GM10248 (cell line): ENCODE data around the gene ZNF628.

Experiments
- CTCF ChIA-PET: fragments of 300-600 bp; sonication (Branson Sonifier 250); formaldehyde crosslinking; extraction: SDS; loops from one replicate; lab custom pipeline; 2021; ENCODE audit warnings: antibody characterized with exemption; lab: Yijun Ruan, JAX
- POLR2A ChIA-PET: fragments of 350-650 bp; sonication (Branson Sonifier 250); formaldehyde crosslinking; extraction: SDS; loops from one replicate; lab custom pipeline; 2020; ENCODE audit warnings: antibody characterized with exemption; lab: Yijun Ruan, JAX
- DNase-seq: peaks from one replicate; pipeline ENCODE4 v3.0.0; 2012; ENCODE audit errors: extremely low spot score
- TF ChIP-seq, protein P1 (sequence below): IDR thresholded peaks from 2 replicates; pipeline ENCODE4 v1.5.1; 2012; ENCODE audit warnings: mild to moderate bottlenecking, low read depth; ENCODE audit errors: extremely low read depth, missing control alignments, control extremely low read depth

The ZNF628 gene

DNA sequence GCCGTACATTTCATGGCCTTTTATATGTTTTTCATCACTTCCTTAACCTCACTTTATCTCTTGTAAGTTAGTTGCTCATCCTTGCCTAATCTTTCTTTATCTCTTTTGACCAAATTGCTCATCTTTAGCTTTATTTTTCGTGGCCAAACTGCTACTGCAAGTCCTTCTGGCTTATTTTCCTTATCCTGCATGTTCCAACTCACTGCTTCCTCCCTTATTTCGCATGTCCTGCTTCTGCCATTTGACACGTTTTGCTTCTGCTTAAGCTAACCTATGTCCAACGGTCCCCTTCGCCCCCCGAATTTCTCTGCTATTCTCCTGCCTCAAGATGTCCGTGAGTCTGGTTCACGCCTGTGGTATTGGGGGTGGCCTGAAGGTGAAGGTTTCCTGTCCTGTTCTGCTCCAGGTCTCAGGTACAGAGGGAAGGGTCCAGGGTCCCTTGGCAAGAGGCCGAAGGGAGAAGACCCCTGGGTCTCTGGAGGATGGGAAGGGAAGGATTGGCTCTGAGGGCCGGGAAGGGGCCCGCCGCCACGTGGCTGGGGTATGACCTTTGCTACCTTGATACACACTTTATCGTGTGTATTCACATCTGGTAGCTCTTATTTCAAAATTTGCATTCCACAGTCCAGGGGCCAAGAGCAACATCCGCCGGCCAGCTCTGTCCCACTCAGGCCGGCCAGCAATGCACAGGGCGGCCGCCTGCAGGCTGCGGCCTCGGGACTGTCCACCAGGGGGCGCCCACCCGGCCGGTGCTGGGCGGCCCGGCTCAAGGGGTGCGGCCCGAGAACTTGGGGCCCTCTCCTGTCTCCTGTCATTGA, 9.0 kb upstream of the ZNF628 start:
- ChIA-PET POLR2A (interaction anchor here (1.1 kb wide), 1 partner anchor 60 kb away, joined by 4 read pairs; the partner anchor contains the start of gene UBE2S), CTCF (interaction anchor here (0.5 to 3.6 kb wide), 41 partner anchors 8 to 850 kb away, joined by 3 to 59 read pairs (median 5); partner anchors contain the start of genes DNAAF3, HSPBP1, KMT5C and NAT14)
- DNase-seq: peak; percentile 85
- TF ChIP-seq, protein P1, sequence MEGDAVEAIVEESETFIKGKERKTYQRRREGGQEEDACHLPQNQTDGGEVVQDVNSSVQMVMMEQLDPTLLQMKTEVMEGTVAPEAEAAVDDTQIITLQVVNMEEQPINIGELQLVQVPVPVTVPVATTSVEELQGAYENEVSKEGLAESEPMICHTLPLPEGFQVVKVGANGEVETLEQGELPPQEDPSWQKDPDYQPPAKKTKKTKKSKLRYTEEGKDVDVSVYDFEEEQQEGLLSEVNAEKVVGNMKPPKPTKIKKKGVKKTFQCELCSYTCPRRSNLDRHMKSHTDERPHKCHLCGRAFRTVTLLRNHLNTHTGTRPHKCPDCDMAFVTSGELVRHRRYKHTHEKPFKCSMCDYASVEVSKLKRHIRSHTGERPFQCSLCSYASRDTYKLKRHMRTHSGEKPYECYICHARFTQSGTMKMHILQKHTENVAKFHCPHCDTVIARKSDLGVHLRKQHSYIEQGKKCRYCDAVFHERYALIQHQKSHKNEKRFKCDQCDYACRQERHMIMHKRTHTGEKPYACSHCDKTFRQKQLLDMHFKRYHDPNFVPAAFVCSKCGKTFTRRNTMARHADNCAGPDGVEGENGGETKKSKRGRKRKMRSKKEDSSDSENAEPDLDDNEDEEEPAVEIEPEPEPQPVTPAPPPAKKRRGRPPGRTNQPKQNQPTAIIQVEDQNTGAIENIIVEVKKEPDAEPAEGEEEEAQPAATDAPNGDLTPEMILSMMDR: peak; percentile 97

DNA sequence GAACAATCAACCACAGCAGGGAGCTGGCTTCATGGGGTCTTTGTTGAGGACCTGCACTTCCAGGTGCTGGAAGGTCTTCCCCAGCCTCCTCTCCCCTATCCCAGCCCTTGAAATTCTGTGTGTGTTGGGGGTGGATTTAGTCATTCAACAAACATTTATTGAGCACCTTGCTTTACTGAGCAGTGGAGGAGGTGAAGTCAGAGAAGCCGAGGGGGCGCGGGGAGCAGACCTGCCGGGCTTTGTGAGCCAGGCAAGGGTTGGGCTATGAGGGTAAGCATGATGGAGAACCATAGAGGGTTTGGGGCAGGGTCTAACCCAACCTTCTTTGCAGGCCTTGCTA, 8.4 kb upstream of the ZNF628 start:
- CTCF ChIA-PET: interaction anchor here (0.8 to 3.6 kb wide), 31 partner anchors 8 to 327 kb away, joined by 3 to 59 read pairs (median 6); partner anchors contain the start of genes DNAAF3, HSPBP1, KMT5C and NAT14
- TF ChIP-seq, protein P1: no peak
- POLR2A ChIA-PET: no interaction called here
- no peak for DNase-seq

DNA sequence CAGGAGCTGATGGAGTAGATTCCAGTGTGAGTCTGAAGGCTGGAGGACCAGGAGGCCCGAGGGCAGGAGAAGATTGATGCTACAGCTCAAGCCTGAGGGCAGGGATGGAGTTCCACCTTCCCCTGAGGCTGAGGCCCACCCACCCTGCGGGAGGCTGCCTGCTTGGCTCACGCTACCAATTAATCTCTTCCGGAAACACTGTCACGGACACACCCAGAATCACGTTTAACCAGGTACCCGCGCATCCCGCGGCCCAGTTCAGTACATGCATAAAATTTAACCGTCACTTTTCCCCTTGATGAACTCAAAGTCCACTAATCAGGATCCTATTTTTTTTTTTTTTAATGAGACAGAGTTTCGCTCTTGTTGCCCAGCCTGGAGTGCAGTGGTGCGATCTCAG, 5.2 kb upstream of the ZNF628 start:
- DNase-seq: no peak
- ChIA-PET POLR2A (no interaction called here), CTCF (interaction anchor here (1.0 to 1.1 kb wide), 2 partner anchors 32 to 161 kb away, joined by 3 to 6 read pairs; no protein-coding TSS in a partner anchor)
- TF ChIP-seq, protein P1: no peak

DNA sequence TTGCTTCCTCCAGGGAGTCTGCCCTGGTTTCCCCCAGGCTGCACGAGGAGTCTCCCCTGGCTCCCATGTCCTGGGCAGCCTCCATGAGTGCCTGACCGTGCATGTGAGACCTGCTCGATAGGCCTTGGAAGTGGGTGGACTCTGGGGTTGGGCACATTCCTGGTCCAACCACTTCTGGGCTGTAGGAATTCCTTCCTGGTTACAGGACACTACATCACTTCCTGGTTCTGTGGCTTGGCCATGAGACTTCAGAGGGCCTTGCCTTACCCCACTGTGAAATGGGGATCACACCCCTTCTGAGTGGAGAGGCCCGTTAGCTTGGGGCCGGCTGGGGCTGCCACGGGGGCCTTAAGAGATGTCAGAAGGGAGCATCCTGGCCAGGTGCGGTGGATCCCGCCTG, 4.0 kb upstream of the ZNF628 start:
- TF ChIP-seq, protein P1: no peak
- ChIA-PET CTCF (no interaction called here), POLR2A (no interaction called here)
- no peak for DNase-seq

DNA sequence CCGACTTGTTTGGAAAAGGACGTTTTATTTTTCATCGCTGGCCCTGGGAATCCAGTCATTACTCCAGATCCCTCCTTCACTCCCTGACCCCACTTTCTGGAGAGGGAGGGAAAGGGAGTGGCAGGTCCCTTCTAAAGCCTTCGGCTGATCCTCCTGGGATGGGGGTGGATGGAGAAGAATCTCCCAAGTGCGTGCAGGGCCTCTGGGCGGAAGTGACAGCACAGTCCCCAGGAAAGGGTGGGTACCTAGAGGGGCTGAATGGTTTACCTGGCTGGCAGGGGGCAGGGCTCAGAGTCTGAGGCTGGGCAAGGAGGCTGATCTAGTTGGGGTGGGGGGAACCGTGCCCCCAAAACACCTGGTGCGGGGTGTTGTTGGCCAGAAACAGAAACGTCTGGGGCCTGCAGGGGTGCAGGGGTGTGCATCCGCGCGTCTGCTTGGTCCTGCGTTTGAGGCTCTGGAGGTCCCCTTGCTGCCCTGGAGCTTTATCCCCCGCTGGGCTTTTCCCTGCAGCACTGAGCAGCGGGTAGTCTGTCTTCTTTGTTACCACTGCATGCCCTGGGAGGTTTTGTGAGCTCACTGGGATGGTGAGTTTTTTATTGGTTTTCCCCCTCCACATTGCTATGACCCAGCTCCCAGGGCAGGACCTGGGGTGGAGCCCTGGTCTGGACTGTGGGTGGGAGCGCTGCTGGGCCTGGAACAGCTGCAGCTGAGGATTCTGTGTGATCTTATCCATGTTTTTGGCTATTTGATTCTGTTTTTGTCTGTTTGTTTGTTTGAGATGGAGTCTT, 3.0 kb upstream of the ZNF628 start:
- CTCF ChIA-PET: interaction anchor here (0.7 to 5.2 kb wide), 3 partner anchors 10 to 160 kb away, joined by 3 to 41 read pairs (median 3); no protein-coding TSS in a partner anchor
- TF ChIP-seq, protein P1: no peak
- POLR2A ChIA-PET: no interaction called here
- no peak for DNase-seq
